ENCODE data around the gene ZBTB20. TPM values are rescaled to one million over a fixed set of nuclear protein-coding genes. Genes with fewer than 3 reads are reported as not detected.

Gene ZBTB20
- total RNA-seq, 2 donors from 2014 or later, result 111 to 189 TPM

DNA sequence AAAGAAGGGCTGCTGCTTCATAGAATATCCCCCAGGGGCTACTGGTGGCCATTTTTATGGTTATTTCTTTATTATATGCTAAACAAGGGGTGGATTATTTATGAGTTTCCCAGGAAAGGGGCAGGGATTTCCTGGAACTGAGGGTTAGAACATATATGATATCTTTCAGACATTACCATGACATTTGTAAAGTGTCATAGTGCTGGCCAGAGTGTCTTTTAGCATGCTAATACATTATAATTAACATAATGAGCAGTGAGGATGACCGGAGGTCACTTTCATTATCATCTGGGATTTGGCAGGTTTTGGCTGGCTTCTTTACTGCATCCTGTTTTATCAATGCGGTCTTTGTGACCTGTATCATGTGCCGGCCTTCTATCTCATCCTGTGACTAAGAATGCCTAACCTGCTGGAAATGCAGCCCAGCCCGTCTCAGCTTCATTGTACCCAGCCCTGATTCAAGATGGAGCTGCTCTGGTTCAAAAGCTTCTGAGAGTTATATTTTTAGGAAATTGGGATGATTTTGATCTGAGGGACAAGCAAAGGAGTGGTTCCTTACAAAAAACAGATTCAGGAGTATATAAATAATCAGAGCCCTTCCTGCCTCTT lies 9.1 kb upstream of the ZBTB20 start:
- intact Hi-C loops (cut with DNase I), result no loop called here
- H3K36me3 ChIP-seq, result no peaks in the 10 kb centered on the region
- H3K27ac ChIP-seq, result no peak overlapping the region
- H3K4me3 ChIP-seq, result no peak overlapping the region
- WGBS, result 71% methylated on average over 4 of the region's 4 CpGs
- no peaks in the 10 kb centered on the region for H3K4me1 ChIP-seq (replicated peaks)
- H3K9me3 ChIP-seq, result no peaks in the 10 kb centered on the region
- no peaks in the 10 kb centered on the region for H3K27me3 ChIP-seq (replicated peaks; ENCODE audit: insufficient read depth)
- DNase-seq (ENCODE audit: low spot score), result no peak
- no peak for TF ChIP-seq POLR2AphosphoS5 (IDR thresholded peaks at IDR 0.05)
- TF ChIP-seq, protein P1, sequence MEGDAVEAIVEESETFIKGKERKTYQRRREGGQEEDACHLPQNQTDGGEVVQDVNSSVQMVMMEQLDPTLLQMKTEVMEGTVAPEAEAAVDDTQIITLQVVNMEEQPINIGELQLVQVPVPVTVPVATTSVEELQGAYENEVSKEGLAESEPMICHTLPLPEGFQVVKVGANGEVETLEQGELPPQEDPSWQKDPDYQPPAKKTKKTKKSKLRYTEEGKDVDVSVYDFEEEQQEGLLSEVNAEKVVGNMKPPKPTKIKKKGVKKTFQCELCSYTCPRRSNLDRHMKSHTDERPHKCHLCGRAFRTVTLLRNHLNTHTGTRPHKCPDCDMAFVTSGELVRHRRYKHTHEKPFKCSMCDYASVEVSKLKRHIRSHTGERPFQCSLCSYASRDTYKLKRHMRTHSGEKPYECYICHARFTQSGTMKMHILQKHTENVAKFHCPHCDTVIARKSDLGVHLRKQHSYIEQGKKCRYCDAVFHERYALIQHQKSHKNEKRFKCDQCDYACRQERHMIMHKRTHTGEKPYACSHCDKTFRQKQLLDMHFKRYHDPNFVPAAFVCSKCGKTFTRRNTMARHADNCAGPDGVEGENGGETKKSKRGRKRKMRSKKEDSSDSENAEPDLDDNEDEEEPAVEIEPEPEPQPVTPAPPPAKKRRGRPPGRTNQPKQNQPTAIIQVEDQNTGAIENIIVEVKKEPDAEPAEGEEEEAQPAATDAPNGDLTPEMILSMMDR (IDR thresholded peaks at IDR 0.05), result no peak

- DNase-seq (ENCODE audit: low spot score), result no peak
- H3K4me3 ChIP-seq, result no peak overlapping the region
- H3K9me3 ChIP-seq, result no peaks in the 10 kb centered on the region
- H3K27ac ChIP-seq, result no peak overlapping the region
- no peaks in the 10 kb centered on the region for H3K36me3 ChIP-seq
- TF ChIP-seq, protein P1 (IDR thresholded peaks at IDR 0.05), result no peak
- no peak for TF ChIP-seq POLR2AphosphoS5 (IDR thresholded peaks at IDR 0.05)
- WGBS, result 72% methylated on average over 3 of the region's 3 CpGs
- no peaks in the 10 kb centered on the region for H3K4me1 ChIP-seq (replicated peaks)
- intact Hi-C loops (cut with DNase I), result no loop called here
- H3K27me3 ChIP-seq (replicated peaks; ENCODE audit: insufficient read depth), result no peaks in the 10 kb centered on the region
Measured at GRCh38 chr3:115154611-115155010, 7.5 kb upstream of the ZBTB20 start.

DNA sequence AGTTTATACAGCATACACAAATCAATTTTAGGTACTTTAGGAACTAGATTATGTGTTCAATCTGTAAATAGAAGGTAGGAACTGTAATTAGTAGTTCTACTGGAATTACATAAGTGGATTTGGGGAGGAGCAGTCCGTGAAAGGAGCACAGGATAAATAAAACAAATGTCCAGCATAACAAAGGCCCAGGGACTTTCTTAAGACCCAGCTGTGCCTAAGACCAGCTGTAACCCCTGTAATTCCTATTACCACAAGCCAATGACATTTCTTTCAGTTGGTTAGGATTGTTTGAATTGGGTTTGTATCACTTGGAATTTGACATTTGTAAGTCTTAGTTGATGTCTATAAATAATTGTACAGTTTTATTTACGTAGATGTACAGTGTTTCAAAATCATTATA lies 4.8 kb upstream of the ZBTB20 start:
- no peaks in the 10 kb centered on the region for H3K9me3 ChIP-seq
- intact Hi-C loops (cut with DNase I), result no loop called here
- DNase-seq (ENCODE audit: low spot score), result no peak
- 47% methylated on average over 2 of the region's 2 CpGs for WGBS
- H3K36me3 ChIP-seq, result no peaks in the 10 kb centered on the region
- no peaks in the 10 kb centered on the region for H3K27me3 ChIP-seq (replicated peaks; ENCODE audit: insufficient read depth)
- no peaks in the 10 kb centered on the region for H3K4me1 ChIP-seq (replicated peaks)
- H3K27ac ChIP-seq, result no peak overlapping the region
- TF ChIP-seq POLR2A (IDR thresholded peaks at IDR 0.05) (no peak), POLR2AphosphoS5 (IDR thresholded peaks at IDR 0.05) (no peak)
- TF ChIP-seq, protein P1 (IDR thresholded peaks at IDR 0.05), result no peak
- no peak overlapping the region for H3K4me3 ChIP-seq

DNA sequence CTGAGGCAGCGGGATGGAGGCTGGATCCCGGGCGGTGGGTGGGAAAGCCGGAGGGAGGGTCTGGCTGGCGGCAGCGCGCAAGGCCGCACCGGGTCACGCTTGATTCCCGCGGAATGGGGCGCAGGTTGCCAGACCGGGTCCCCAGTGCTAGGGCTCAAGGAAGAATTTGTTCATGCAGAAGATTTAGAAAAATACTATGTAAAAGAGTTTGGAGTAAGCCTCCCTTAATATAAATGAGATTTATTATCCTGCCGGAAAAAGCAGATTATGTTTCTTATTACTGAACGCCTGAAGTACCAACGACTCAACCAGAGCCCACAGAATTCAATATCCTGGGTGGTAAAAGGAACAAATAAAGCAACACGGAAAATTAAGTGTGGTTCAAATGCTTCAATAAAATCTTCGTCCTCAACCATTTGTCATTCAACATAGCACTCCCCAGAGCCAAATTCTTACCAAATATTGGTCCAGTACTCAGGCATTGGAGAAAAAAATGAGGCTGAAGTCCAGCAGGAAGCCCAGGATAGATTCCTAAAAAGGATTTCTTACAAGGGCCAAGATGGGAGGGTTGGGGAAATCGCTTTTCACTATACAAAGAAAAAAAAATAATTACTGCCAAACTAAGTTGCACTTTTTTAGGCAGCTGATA lies 1.2 kb upstream of the ZBTB20 start:
- Histone ChIP-seq H3K9me3 (no peaks in the 10 kb centered on the region), H3K27ac (peak overlapping the region; percentile 99), H3K27me3 (replicated peaks; ENCODE audit: insufficient read depth) (no peaks in the 10 kb centered on the region), H3K36me3 (no peaks in the 10 kb centered on the region), H3K4me3 (peak overlapping the region; percentile 51 to 95), H3K4me1 (replicated peaks) (no peaks in the 10 kb centered on the region)
- under 1% methylated on average over 20 of the region's 20 CpGs for WGBS
- DNase-seq (ENCODE audit: low spot score), result no peak
- intact Hi-C loops (cut with DNase I), result loop anchor here (5.0 to 10.0 kb wide), 4 partner anchors 56 to 1401 kb away; partner anchors contain the start of genes ATP6V1A, CCDC191, NAA50 and QTRT2
- no peak for TF ChIP-seq POLR2AphosphoS5 (IDR thresholded peaks at IDR 0.05)
- TF ChIP-seq, protein P1 (IDR thresholded peaks at IDR 0.05), result no peak
